Measurements from ENCODE around the gene CTTNBP2NL.

Gene CTTNBP2NL

DNA sequence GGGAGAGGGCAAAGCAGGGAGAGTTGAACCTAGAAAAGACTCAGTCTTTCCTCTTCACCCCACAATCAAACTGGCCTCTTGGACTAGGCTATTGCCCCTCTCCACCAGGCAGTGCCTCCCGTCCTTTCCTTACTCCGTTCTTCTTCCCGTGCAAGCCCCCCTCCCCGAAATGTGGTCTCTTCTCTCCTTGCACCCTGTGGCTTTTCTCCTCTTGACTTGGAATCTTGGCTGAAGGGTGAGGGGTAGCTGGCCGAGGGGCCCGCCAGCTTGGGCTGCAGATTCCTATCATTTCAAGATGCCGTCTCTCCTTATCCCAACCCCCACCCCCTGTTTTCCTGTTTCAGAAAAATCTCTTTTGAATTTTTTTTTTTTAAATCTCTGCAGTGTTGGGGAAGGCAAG is 114.3 kb downstream of the CTTNBP2NL start:
- ChIA-PET POLR2A (no interaction called here), CTCF (interaction anchor here (1.6 kb wide), 1 partner anchor 144 kb away, joined by 4 read pairs; no protein-coding TSS in a partner anchor)
- Histone ChIP-seq H3K36me3 (ENCODE audit: control insufficient read depth in 2 of 2, insufficient read depth in 1 of 2, low read length in 2 of 2) (no peaks in the 10 kb centered on the region), H3K27ac (ENCODE audit: extremely low read depth, low read depth, low read length) (no peak overlapping the region), H3K4me3 (ENCODE audit: low read depth, low read length) (no peak overlapping the region), H3K4me1 (ENCODE audit: control insufficient read depth, insufficient read depth, low read length) (no peaks in the 10 kb centered on the region), H3K9me3 (ENCODE audit: control insufficient read depth, insufficient read depth, low read depth, low read length) (no peaks in the 10 kb centered on the region)
- TF ChIP-seq ZNF138 (tag by site-specific recombination; IDR thresholded peaks at IDR 0.05; ENCODE audit: borderline replicate concordance) (no peak), BCL11B (tag by site-specific recombination; IDR thresholded peaks at IDR 0.05; ENCODE audit: low read depth) (no peak), ZNF623 (tag by site-specific recombination; IDR thresholded peaks at IDR 0.05) (no peak), KLF1 (tag by site-specific recombination; IDR thresholded peaks at IDR 0.05) (no peak), ZNF366 (tag by site-specific recombination; conservative IDR thresholded peaks at IDR 0.05) (no peak), SCRT1 (tag by site-specific recombination; IDR thresholded peaks at IDR 0.05; ENCODE audit: borderline replicate concordance) (no peak), REST (tag by site-specific recombination; IDR thresholded peaks at IDR 0.05) (no peak), ZNF248 (tag by site-specific recombination; IDR thresholded peaks at IDR 0.05) (no peak), ZNF133 (tag by site-specific recombination; IDR thresholded peaks at IDR 0.05) (no peak), ZSCAN5A (tag by site-specific recombination; IDR thresholded peaks at IDR 0.05) (no peak)
- TF ChIP-seq, protein P1, sequence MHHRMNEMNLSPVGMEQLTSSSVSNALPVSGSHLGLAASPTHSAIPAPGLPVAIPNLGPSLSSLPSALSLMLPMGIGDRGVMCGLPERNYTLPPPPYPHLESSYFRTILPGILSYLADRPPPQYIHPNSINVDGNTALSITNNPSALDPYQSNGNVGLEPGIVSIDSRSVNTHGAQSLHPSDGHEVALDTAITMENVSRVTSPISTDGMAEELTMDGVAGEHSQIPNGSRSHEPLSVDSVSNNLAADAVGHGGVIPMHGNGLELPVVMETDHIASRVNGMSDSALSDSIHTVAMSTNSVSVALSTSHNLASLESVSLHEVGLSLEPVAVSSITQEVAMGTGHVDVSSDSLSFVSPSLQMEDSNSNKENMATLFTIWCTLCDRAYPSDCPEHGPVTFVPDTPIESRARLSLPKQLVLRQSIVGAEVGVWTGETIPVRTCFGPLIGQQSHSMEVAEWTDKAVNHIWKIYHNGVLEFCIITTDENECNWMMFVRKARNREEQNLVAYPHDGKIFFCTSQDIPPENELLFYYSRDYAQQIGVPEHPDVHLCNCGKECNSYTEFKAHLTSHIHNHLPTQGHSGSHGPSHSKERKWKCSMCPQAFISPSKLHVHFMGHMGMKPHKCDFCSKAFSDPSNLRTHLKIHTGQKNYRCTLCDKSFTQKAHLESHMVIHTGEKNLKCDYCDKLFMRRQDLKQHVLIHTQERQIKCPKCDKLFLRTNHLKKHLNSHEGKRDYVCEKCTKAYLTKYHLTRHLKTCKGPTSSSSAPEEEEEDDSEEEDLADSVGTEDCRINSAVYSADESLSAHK (tag by site-specific recombination; IDR thresholded peaks at IDR 0.05): no peak

All from HEK293 (cell line).